TTC549 (cell line): ENCODE measurements around the gene PROSER1.
"Not testable (repeated sequence)": the region's sequence is repeated elsewhere in the genome, so short reads cannot be mapped to it uniquely, and the experiment has no call there.

Experiments used
- FAIRE-seq: peaks from 2 replicates; lab custom pipeline; 2012; peaks lifted over from hg19 to GRCh38; lab: Jason Lieb, UNC

PROSER1 gene

GRCh38 chr13:39023761-39024160, 14.1 kb downstream of the PROSER1 start:
- no peak for FAIRE-seq

GRCh38 chr13:39023316-39023715, 14.6 kb downstream of the PROSER1 start:
- no peak for FAIRE-seq

GRCh38 chr13:39020853-39021462, 16.9 kb downstream of the PROSER1 start:
- no peak for FAIRE-seq

GRCh38 chr13:39016787-39017186, 21.1 kb downstream of the PROSER1 start:
- no peak for FAIRE-seq

GRCh38 chr13:39016087-39016486, 21.8 kb downstream of the PROSER1 start:
- no peak for FAIRE-seq

- FAIRE-seq = no peak
Observed at GRCh38 chr13:39013462-39013861, 24.4 kb downstream of the PROSER1 start.

- FAIRE-seq = no peak
Observed at GRCh38 chr13:39012608-39013007, 25.3 kb downstream of the PROSER1 start.

- not testable (repeated sequence) for FAIRE-seq
Observed at GRCh38 chr13:39006371-39007111, 31.3 kb downstream of the PROSER1 start.

GRCh38 chr13:38998739-38999138, 39.1 kb downstream of the PROSER1 start:
- FAIRE-seq = no peak

GRCh38 chr13:38993381-38993780, 44.5 kb downstream of the PROSER1 start:
- no peak for FAIRE-seq

GRCh38 chr13:38990693-38991092, 47.2 kb downstream of the PROSER1 start, which contains the start of gene STOML3:
Gene STOML3, minus strand, starts transcription at chr13:38990831. Its CDS starts 110 bp downstream, at chr13:38990721.
- FAIRE-seq = no peak

- no peak for FAIRE-seq
Observed at GRCh38 chr13:38981096-38981495, 56.8 kb downstream of the PROSER1 start.

- no peak for FAIRE-seq
Observed at GRCh38 chr13:38980750-38981078, 57.2 kb downstream of the PROSER1 start.

- no peak for FAIRE-seq
Observed at GRCh38 chr13:38979891-38980749, 57.8 kb downstream of the PROSER1 start.

GRCh38 chr13:38970380-38971051, 67.4 kb downstream of the PROSER1 start:
- FAIRE-seq = no peak

GRCh38 chr13:38969187-38969586, 68.7 kb downstream of the PROSER1 start:
- no peak for FAIRE-seq

GRCh38 chr13:38967446-38967845, 70.4 kb downstream of the PROSER1 start:
- no peak for FAIRE-seq

GRCh38 chr13:38965281-38965680, 72.6 kb downstream of the PROSER1 start:
- FAIRE-seq = no peak

GRCh38 chr13:38960175-38960574, 77.7 kb downstream of the PROSER1 start:
- no peak for FAIRE-seq
